ENCODE results near the gene HDLBP. TPM values are rescaled to one million over a fixed set of nuclear protein-coding genes. Genes with fewer than 3 reads are reported as not detected.
"Not testable (repeated sequence)": the region's sequence is repeated elsewhere in the genome, so short reads cannot be mapped to it uniquely, and the experiment has no call there.

Gene HDLBP
- polyA plus RNA-seq, 10 donors = 325 to 426 (median 361) TPM

GRCh38 chr2:241197246-241197645 is 118.2 kb downstream of the HDLBP start:
- DNase-seq = not testable (repeated sequence)

- DNase-seq = no peak
These were observed 119.9 kb downstream of the HDLBP start for GRCh38 chr2:241195506-241196130.

- DNase-seq = no peak
These were observed 120.7 kb downstream of the HDLBP start for GRCh38 chr2:241194811-241195210.

GRCh38 chr2:241193271-241193670 is 122.2 kb downstream of the HDLBP start:
- DNase-seq = no peak

- DNase-seq = no peak
These were observed 124.4 kb downstream of the HDLBP start for GRCh38 chr2:241191081-241191480.

- no peak for DNase-seq
These were observed 125.0 kb downstream of the HDLBP start for GRCh38 chr2:241190291-241190981.

- no peak for DNase-seq
These were observed 125.6 kb downstream of the HDLBP start for GRCh38 chr2:241189856-241190201.

- DNase-seq = no peak
These were observed 126.2 kb downstream of the HDLBP start for GRCh38 chr2:241189093-241189855.

- no peak for DNase-seq
These were observed 126.9 kb downstream of the HDLBP start, which contains the start of gene ANO7 for GRCh38 chr2:241188361-241189092. ANO7 (plus strand) TSS chr2:241188677; CDS start chr2:241190064, 1,387 bp downstream.

GRCh38 chr2:241187918-241188234 is 127.6 kb downstream of the HDLBP start:
- no peak for DNase-seq

GRCh38 chr2:241187101-241187917 is 128.2 kb downstream of the HDLBP start:
- no peak for DNase-seq

- no peak for DNase-seq
These were observed 129.5 kb downstream of the HDLBP start for GRCh38 chr2:241185961-241186360.

- DNase-seq = no peak
These were observed 130.6 kb downstream of the HDLBP start for GRCh38 chr2:241184901-241185300.

GRCh38 chr2:241183221-241183620 is 132.3 kb downstream of the HDLBP start:
- no peak for DNase-seq

- DNase-seq = no peak
These were observed 132.8 kb downstream of the HDLBP start for GRCh38 chr2:241182531-241183133.

GRCh38 chr2:241182126-241182525 is 133.3 kb downstream of the HDLBP start:
- DNase-seq = no peak

GRCh38 chr2:241180495-241180894 is 135.0 kb downstream of the HDLBP start:
- DNase-seq = no peak

GRCh38 chr2:241179899-241180298 is 135.6 kb downstream of the HDLBP start:
- no peak for DNase-seq

GRCh38 chr2:241178961-241179360 is 136.5 kb downstream of the HDLBP start:
- no peak for DNase-seq

GRCh38 chr2:241177526-241178334 is 137.7 kb downstream of the HDLBP start:
- peak; percentile 12 to 59 (median 24) for DNase-seq
